ENCODE results near the gene GTF3C4.

Gene GTF3C4

DNA sequence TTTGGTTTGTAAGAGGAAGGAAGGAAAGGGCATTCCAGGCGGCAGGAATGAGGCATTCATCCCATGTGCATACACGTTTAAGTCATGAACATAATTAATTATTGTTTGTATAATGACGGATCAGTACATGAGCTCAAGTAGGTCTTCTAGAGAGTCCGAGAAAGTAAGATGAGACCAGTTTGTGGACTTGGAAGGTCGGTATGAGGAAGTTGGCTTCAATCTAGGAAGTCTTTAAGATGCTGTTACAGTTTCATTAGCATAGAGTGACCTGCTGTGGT is 2.1 kb downstream of the GTF3C4 start:
- peak in 1 of 2 donors; percentile 4 for DNase-seq (ENCODE audit: low read depth in 2 of 2)
- no peak overlapping the region for H3K4me3 ChIP-seq (replicated peaks in 1 of 2; ENCODE audit: low read depth in 2 of 2, low read length in 2 of 2)
- TF ChIP-seq, protein P1, sequence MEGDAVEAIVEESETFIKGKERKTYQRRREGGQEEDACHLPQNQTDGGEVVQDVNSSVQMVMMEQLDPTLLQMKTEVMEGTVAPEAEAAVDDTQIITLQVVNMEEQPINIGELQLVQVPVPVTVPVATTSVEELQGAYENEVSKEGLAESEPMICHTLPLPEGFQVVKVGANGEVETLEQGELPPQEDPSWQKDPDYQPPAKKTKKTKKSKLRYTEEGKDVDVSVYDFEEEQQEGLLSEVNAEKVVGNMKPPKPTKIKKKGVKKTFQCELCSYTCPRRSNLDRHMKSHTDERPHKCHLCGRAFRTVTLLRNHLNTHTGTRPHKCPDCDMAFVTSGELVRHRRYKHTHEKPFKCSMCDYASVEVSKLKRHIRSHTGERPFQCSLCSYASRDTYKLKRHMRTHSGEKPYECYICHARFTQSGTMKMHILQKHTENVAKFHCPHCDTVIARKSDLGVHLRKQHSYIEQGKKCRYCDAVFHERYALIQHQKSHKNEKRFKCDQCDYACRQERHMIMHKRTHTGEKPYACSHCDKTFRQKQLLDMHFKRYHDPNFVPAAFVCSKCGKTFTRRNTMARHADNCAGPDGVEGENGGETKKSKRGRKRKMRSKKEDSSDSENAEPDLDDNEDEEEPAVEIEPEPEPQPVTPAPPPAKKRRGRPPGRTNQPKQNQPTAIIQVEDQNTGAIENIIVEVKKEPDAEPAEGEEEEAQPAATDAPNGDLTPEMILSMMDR (IDR thresholded peaks at IDR 0.05; ENCODE audit: low read depth, low read length), result no peak

DNA sequence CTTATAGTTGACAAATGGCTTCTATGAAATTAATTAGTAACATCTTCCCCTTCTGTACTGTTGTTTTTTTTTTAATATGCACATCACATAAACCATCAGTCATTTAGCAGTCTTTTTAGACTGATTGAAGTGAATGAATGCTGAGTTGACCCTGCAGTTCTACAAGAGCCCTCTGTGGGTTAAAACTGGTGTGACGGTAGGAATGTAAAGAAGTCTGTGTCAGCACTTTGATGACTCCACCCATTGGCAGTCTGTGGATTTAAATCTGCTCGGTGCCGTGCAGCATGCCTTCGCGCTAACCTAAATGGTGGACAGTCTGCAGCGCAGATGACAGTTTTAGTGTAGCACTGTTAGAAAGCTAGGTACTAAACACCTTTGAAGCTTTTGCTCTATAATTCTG is 3.1 kb downstream of the GTF3C4 start:
- H3K4me3 ChIP-seq (replicated peaks in 1 of 2; ENCODE audit: low read depth in 2 of 2, low read length in 2 of 2), result peak overlapping the region in 1 of 2 donors; percentile 4
- TF ChIP-seq, protein P1 (IDR thresholded peaks at IDR 0.05; ENCODE audit: low read depth, low read length), result peak; percentile 32
- DNase-seq (ENCODE audit: low read depth in 2 of 2), result peak; percentile 57 to 65

DNA sequence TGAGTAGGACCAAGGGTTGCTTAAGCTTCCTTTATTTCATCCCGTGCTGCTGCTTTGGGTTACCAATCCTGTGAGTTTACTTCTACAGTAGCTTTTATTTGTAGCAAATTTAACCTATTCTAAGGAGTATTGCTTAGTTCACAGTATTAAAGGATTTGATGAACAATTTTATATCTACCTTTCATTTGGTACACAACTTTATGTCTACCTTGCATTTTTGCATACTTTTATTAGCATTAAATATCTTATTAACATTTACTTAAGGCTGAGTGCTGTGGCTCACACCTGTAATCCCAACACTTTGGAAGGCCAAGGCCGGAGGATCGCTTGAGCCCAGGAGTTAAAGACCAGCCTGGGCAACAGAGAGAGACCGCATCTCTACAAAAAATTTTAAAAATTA is 4.2 kb downstream of the GTF3C4 start:
- TF ChIP-seq, protein P1 (IDR thresholded peaks at IDR 0.05; ENCODE audit: low read depth, low read length), result no peak
- DNase-seq (ENCODE audit: low read depth in 2 of 2), result no peak
- H3K4me3 ChIP-seq (replicated peaks in 1 of 2; ENCODE audit: low read depth in 2 of 2, low read length in 2 of 2), result no peak overlapping the region

DNA sequence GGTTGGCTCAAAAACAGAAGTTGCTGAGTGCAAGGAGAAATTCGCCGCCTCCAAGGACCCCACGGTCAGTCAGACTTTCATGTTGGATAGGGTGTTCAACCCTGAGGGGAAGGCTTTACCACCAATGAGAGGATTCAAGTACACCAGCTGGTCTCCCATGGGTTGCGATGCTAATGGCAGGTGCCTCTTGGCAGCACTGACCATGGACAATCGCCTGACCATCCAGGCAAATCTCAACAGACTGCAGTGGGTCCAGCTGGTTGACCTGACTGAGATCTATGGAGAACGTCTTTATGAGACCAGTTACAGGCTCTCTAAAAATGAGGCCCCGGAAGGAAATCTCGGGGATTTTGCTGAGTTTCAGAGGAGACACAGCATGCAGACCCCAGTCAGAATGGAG is 7.7 kb downstream of the GTF3C4 start:
- TF ChIP-seq, protein P1 (IDR thresholded peaks at IDR 0.05; ENCODE audit: low read depth, low read length), result no peak
- H3K4me3 ChIP-seq (replicated peaks in 1 of 2; ENCODE audit: low read depth in 2 of 2, low read length in 2 of 2), result no peak overlapping the region
- no peak for DNase-seq (ENCODE audit: low read depth in 2 of 2)

DNA sequence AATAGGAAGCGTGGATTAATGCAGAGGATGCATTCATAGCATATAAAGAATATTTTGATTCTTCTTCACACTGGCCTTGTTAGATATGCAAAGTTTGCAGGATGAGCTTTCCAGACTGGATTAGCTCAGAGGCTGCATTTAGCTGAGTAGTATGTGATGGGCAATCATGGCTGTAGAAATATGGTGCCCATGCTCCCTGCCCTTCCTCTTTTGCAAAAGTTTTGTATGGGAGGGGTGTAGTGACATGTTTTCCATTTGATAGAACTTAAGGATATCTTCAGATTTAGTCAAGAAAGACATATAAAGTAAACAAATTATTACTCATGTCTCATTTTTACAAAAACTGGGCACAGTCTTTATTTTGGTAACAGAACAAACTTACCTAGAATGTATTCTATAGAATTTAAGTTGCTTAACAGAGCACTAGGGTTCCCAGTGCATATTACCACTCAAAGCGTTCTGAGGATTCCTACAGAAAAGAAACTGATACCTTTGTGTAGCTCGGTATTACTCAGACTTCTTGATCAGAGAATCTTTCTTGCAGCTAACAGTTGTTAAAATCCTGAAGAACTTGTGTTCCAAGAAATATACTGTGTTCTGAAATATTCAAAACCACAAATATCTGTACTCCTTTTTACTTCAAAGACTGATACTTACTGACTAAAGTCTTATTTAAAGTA is 9.8 kb downstream of the GTF3C4 start:
- TF ChIP-seq, protein P1 (IDR thresholded peaks at IDR 0.05; ENCODE audit: low read depth, low read length), result no peak

DNA sequence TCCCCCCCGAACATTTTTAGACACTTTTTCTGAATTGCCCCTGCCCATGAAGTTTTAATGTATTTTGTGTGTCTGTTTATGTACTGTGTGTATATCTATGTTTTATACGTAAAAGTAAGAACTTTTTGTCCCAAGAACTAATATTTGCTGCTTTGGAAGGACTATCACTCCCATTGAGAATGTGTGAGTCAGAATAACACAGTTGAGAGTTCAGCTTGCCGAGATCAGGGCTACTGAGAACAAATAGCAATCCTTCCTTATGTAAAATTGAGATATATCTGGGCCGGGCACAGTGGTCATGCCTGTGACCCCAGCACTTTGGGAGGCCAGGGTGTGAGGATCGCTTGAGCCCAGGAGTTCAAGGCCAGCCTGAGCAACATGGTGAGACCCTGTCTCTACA is 11.3 kb downstream of the GTF3C4 start:
- TF ChIP-seq, protein P1 (IDR thresholded peaks at IDR 0.05; ENCODE audit: low read depth, low read length), result no peak
- no peak overlapping the region for H3K4me3 ChIP-seq (replicated peaks in 1 of 2; ENCODE audit: low read depth in 2 of 2, low read length in 2 of 2)
- peak in 1 of 2 donors; percentile 30 for DNase-seq (ENCODE audit: low read depth in 2 of 2)

More for the DNA sequence above, 9.8 kb downstream of the GTF3C4 start:
- DNase-seq (ENCODE audit: low read depth in 2 of 2), result no peak
- no peak overlapping the region for H3K4me3 ChIP-seq (replicated peaks in 1 of 2; ENCODE audit: low read depth in 2 of 2, low read length in 2 of 2)

DNA sequence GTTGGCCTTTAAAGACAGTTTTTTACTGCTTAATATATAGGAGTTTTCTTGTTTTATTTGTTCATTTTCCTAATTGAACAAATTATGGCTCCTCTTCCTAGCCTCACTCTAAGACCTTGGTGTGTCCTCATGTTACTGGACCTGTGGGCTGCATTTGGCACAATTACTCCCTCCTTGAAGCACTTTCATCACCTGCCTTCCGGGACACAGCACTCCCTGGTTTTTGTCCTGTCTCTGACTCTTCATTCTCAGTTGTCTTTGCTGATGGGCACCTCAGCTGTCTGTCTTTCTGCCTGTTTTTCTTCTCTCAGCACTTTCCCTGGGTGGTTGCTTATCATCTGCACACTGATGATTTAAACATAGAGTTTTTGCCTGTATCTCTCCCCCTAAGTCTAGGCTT is 13.6 kb downstream of the GTF3C4 start:
- DNase-seq (ENCODE audit: low read depth in 2 of 2), result no peak
- H3K4me3 ChIP-seq (replicated peaks in 1 of 2; ENCODE audit: low read depth in 2 of 2, low read length in 2 of 2), result no peak overlapping the region
- TF ChIP-seq, protein P1 (IDR thresholded peaks at IDR 0.05; ENCODE audit: low read depth, low read length), result no peak
